Heart right ventricle (tissue), 16 donors: ENCODE data around the gene ZNF202. TPM values are rescaled to one million over a fixed set of nuclear protein-coding genes. Genes with fewer than 3 reads are reported as not detected.

Source experiments
- ATAC-seq, 8 donors: fragments of 200-7000 bp; cut with Tn5 transposase; one replicate each; pipeline ENCODE4 v1.9.1; 2020; ENCODE audit warnings: mild to moderate bottlenecking in 8 of 8, moderate library complexity in 8 of 8, moderate number of reproducible peaks in 1 of 8
- DNase-seq, 2 donors: peaks; one replicate each; pipeline ENCODE4 v3.0.0-alpha.2; 2020
- H3K27ac ChIP-seq, 10 donors: fragments of 200-600 bp; sonication (generic) in 2 of 10; one replicate each; pipeline versions ENCODE4 v1.5.0 to v1.8.0; 2020 to 2022; ENCODE audit warnings: mild to moderate bottlenecking in 3 of 10
- H3K27me3 ChIP-seq, 7 donors: fragments of 200-600 bp; one replicate each; pipeline ENCODE4 v1.8.0; 2021 to 2022; ENCODE audit warnings: mild to moderate bottlenecking in 2 of 7
- H3K36me3 ChIP-seq, 9 donors: fragments of 200-600 bp; sonication (generic) in 1 of 9; one replicate each; pipeline versions ENCODE4 v1.5.0 to v1.8.0; 2020 to 2022; ENCODE audit warnings: mild to moderate bottlenecking in 2 of 9
- H3K4me1 ChIP-seq, 9 donors: fragments of 200-600 bp; sonication (generic) in 1 of 9; one replicate each; pipeline versions ENCODE4 v1.5.0 to v1.8.0; 2020 to 2022; ENCODE audit warnings: mild to moderate bottlenecking in 4 of 9
- H3K4me3 ChIP-seq, 10 donors: fragments of 200-600 bp; sonication (generic) in 2 of 10; one replicate each; pipeline versions ENCODE4 v1.5.0 to v1.8.0; 2020 to 2022; ENCODE audit warnings: mild to moderate bottlenecking in 7 of 10, moderate library complexity in 2 of 10
- H3K9me3 ChIP-seq, 11 donors: fragments of 200-600 bp in 10 of 11; sonication (generic) in 2 of 11; one replicate each; pipeline versions ENCODE4 v1.5.0 to v1.8.0; 2013 to 2022; ENCODE audit warnings: mild to moderate bottlenecking in 2 of 11, control low read depth in 1 of 11, moderate library complexity in 1 of 11
- WGBS, 2 donors: extraction: QIAGEN DNeasy Blood & Tissue Kit; methylation state at CpG; one replicate each; pipeline ENCODE4 v1.1.7; 2013; ENCODE audit warnings: inconsistent platforms in 1 of 2; 5-methylcytosine and 5-hydroxymethylcytosine counted together
- intact Hi-C, 10 donors: fragments of 100-400 bp; cut with DNase I; formaldehyde crosslinking; loops; one replicate each; pipeline versions ENCODE4 v1.11.1 to v1.14.2; 2022
- polyA plus RNA-seq, 2 donors: library from polyadenylated mRNA; stranded (reverse); fragments of 200-250 nt; gene quantifications; one replicate each; pipeline ENCODE4 v1.2.3, GENCODE V29; 2013
- total RNA-seq, 10 donors: library from RNA; stranded (reverse); fragmentation: NEBNext Ultra II Directional in 3 of 10; extraction: Animal tissue kit (Norgen Biotek cat#: 25700) in 3 of 10; gene quantifications; one replicate each; pipeline versions ENCODE4 v1.2.1 to v1.2.4, GENCODE V29; 2021 to 2023
- TF ChIP-seq, protein P1 (sequence below), 9 donors: fragments of 200-600 bp; sonication (generic) in 2 of 9; IDR thresholded peaks; one replicate each; pipeline versions ENCODE4 v1.5.0 to v1.8.0; 2021 to 2022; ENCODE audit warnings: antibody characterized with exemption in 9 of 9, mild to moderate bottlenecking in 5 of 9, moderate library complexity in 1 of 9
- donor health status: Arrhythmogenic right ventricular cardiomyopathy.
- donor health status: ischemic (EF 13 %, LVEDD 7.1; RV severe dilation, severe dysfunction).
- donor health status: healthy with polysubstance abuse.
- donor health status: DM: no; HTN: yes; CAD: no.
- donor health status: DM: no; HTN: no; CAD: no.
- donor health status: ischemic (EF 25% LVEDD 6.9; RV normal size, moderate dysfunction).
- donor health status: ischemic (EF 25% LVEDD 5.7; RV mildly dilated, moderate dysfunction).
- donor health status: healthy.
- donor health status: DM: yes; HTN: yes; CAD: no.
- donor health status: Ischemic cardiomyopathy.
- donor health status: ischemic (EF 35%, LVEDD 5.7; RV mildly dilated, moderate dysfunction).
- donor health status: nonischemic (EF 11% LVEDD 7.7; RV severe dilation, severe dysfunction).
- donor health status: DM: yes; HTN: yes; CAD: no.
- donor health status: PGD.
- donor health status: ischemic (EF 29% LVEDD 5.4; RV normal size, mild dysfunction).
- donor health status: nonischemic (EF 23%, LVEDD 6.1; RV moderate dilation, normal function).

The ZNF202 gene
- total and polyA plus RNA-seq, 12 donors = 3.8 to 6.0 (median 4.2) TPM

DNA sequence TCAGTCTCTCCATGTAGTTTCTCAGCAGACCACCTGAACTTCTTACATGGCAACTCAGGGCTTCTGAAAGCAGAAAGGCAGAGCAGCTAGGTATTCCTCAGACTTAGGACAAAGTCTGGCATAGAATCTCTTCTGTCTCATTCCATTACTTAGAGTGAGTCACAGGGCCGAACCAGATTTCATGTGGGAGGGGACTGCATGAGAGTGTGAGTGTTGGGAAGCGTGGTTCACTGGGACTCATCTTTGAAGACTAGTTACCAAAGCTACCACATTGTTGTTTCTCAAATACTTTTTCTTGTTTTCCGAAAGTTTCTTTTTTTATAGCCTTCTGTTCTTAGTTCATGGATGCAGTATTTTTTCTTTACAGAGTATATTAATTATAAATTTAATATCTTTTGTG lies 51.0 kb downstream of the ZNF202 start:
- no peak for ATAC-seq
- Histone ChIP-seq H3K36me3 (no peaks in the 10 kb centered on the region), H3K27me3 (peaks cover 0 to 63% (median 13%) of the 10 kb centered on the region in 7 donors), H3K4me1 (no peaks in the 10 kb centered on the region), H3K27ac (no peak overlapping the region), H3K9me3 (no peaks in the 10 kb centered on the region), H3K4me3 (no peak overlapping the region)
- 74 to 75% methylated on average over 3 of the region's 3 CpGs for WGBS, 2 donors
- intact Hi-C loops = no loop called here
- TF ChIP-seq, protein P1, sequence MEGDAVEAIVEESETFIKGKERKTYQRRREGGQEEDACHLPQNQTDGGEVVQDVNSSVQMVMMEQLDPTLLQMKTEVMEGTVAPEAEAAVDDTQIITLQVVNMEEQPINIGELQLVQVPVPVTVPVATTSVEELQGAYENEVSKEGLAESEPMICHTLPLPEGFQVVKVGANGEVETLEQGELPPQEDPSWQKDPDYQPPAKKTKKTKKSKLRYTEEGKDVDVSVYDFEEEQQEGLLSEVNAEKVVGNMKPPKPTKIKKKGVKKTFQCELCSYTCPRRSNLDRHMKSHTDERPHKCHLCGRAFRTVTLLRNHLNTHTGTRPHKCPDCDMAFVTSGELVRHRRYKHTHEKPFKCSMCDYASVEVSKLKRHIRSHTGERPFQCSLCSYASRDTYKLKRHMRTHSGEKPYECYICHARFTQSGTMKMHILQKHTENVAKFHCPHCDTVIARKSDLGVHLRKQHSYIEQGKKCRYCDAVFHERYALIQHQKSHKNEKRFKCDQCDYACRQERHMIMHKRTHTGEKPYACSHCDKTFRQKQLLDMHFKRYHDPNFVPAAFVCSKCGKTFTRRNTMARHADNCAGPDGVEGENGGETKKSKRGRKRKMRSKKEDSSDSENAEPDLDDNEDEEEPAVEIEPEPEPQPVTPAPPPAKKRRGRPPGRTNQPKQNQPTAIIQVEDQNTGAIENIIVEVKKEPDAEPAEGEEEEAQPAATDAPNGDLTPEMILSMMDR (IDR thresholded peaks at IDR 0.05) = no peak
- no peak for DNase-seq

DNA sequence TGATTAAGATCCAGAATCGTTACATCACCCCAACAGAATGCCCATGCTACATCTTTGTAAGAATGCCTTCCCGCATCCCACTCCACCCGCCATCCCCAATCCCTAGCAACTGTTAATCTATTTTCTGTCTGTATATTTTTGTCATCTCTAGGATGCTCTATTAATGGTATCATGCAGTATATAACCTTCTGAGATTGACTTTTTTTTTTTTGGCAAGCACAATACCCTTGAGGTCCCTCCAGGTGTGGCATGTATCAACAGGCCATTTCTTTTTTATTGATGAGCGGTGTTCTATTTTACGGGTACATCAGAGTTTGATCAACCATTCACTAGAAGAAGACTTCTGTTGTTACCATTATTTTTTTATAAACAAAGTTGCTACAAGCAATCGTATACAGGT lies 56.9 kb downstream of the ZNF202 start:
- TF ChIP-seq, protein P1 (IDR thresholded peaks at IDR 0.05) = no peak
- ATAC-seq (no peak), DNase-seq (no peak)
- intact Hi-C loops = no loop called here
- Histone ChIP-seq H3K27ac (no peak overlapping the region), H3K27me3 (peaks cover 0 to 19% (median 6%) of the 10 kb centered on the region in 7 donors), H3K4me1 (no peaks in the 10 kb centered on the region), H3K9me3 (peaks cover 0 to under 1% (median 0%) of the 10 kb centered on the region in 11 donors), H3K4me3 (no peak overlapping the region), H3K36me3 (no peaks in the 10 kb centered on the region)
- WGBS, 2 donors = 93 to 94% methylated on average over 6 of the region's 6 CpGs

DNA sequence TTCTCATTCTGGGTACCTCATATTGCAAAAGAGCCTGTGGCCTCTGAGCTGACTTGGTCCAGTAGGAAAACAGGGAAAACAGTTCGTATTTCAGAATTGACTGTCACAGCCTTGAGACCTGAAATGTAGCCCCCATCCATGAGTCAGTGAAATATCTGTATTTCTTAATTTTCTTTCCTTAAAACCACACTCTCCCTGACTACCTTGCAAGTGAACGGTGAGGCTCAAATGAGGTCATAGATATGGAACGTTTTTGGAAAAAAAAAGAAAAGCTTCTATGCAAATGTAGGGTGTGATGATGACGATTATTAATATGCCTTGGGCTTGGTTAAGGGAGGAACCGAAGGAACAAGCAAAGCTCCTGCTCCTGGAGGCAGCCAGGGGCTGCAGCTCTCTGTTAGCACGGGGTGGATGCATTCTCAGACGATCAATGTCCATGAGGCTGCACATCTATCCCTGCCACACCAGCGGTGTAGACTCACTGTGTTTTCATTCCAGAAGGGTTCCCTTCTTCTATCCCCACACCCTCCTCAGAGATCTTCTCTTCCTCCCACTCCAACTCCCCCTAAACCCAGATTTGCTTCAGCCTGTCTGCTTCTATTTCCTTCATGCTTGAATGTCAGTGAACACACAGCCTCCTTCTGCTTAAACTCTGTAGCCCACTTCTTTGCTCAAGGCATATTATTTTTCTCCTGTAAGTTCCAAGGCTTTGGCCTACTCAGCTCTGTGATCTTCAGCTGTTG lies 57.9 kb downstream of the ZNF202 start:
- TF ChIP-seq, protein P1 (IDR thresholded peaks at IDR 0.05) = no peak
- 55 to 61% methylated on average over 8 of the region's 8 CpGs for WGBS, 2 donors
- intact Hi-C loops = no loop called here
- no peak overlapping the region for H3K4me3 ChIP-seq
- ATAC-seq (no peak), DNase-seq (no peak)
- peaks cover 0 to 7% (median 0%) of the 10 kb centered on the region in 11 donors for H3K9me3 ChIP-seq
- no peaks in the 10 kb centered on the region for H3K4me1 ChIP-seq
- H3K36me3 ChIP-seq = no peaks in the 10 kb centered on the region
- H3K27ac ChIP-seq = no peak overlapping the region
- H3K27me3 ChIP-seq = peaks cover 0 to 12% (median 6%) of the 10 kb centered on the region in 7 donors

DNA sequence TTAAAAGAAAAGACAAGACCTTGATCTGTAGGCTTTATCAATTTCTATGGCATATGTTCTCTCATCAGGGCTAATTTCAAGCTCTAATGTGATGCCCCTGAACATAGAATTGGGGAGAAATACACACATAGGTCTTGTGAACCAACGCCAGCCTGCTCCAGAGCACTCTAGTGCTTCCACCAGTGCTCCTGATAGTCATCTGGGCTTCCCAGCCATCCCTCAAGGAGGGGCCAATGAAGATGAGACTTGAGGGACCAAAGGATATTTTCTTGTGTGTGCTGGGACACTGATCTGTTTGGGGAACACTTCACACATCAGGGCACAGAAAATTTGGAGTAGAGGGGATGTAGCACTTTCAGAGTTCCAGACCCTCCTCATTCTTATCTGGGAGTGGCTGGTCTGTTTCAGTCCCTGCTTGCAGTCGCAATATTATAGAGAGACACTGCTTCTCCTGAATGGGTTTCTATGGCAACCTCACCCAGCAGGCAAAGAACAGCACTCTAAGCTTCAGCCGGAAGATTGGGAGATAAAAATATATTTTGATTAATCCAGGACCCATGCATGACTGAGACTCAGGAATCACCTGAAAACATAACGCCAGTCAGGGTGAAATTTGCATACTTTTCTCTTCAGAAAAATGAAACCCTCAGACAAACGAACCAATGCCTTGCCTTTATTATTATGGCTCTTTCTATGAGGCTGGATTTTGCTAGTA lies 58.6 kb downstream of the ZNF202 start:
- 57 to 65% methylated on average over 5 of the region's 5 CpGs for WGBS, 2 donors
- H3K27ac ChIP-seq = no peak overlapping the region
- H3K4me3 ChIP-seq = no peak overlapping the region
- TF ChIP-seq, protein P1 (IDR thresholded peaks at IDR 0.05) = no peak
- ATAC-seq (no peak), DNase-seq (no peak)
- no peaks in the 10 kb centered on the region for H3K36me3 ChIP-seq
- H3K27me3 ChIP-seq = peaks cover 0 to 8% (median 3%) of the 10 kb centered on the region in 7 donors
- H3K4me1 ChIP-seq = no peaks in the 10 kb centered on the region
- intact Hi-C loops = no loop called here
- H3K9me3 ChIP-seq = peaks cover 0 to 7% (median 0%) of the 10 kb centered on the region in 11 donors
